Panc1 (cell line): Measurements from ENCODE around the gene BCORL1.

Source experiments
- POLR2AphosphoS5 ChIP-seq: IDR thresholded peaks from 2 replicates; pipeline ENCODE4 v1.6.1; 2012; ENCODE audit warnings: mild to moderate bottlenecking, low read depth, low read length, moderate library complexity
- SIN3A ChIP-seq: IDR thresholded peaks from 2 replicates; pipeline ENCODE4 v1.6.1; 2012; ENCODE audit warnings: low read depth, mild to moderate bottlenecking, low read length, moderate library complexity, borderline replicate concordance; ENCODE audit not compliant: insufficient read depth
- TF ChIP-seq, protein P1 (sequence below), 2 experiments: IDR thresholded peaks; 2 replicates each; pipeline ENCODE4 v1.6.1; 2011 to 2012; ENCODE audit warnings: low read depth in 2 of 2, control low read depth in 1 of 2, low read length in 1 of 2, mild to moderate bottlenecking in 1 of 2, moderate library complexity in 1 of 2; ENCODE audit not compliant: insufficient read depth in 1 of 2
- TF ChIP-seq, protein P2 (sequence below): fragments of 450-650 bp; IDR thresholded peaks from 2 replicates; pipeline ENCODE4 v1.5.1; 2017; ENCODE audit warnings: mild to moderate bottlenecking

DNA sequence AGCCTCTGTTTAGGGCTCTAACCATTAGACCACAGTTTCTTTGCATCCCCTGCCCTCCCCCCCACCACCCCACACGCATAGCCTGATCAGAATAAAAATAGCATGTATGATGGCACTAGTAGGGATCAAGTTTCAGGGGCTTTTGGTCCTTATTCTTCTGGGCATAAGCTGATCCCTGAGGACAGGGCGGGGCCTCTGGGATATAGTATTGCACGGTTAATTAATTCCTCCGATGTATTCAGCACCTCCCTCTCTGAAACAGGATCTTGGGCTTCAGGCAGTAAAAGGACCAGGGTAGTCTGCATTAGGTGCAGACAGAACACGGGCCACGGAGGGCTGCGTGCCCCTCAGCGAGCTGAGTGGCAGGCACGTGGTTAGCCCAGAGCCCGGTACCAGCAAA lies 70.8 kb downstream of the BCORL1 start:
- TF ChIP-seq POLR2AphosphoS5 (no peak), SIN3A (no peak)
- TF ChIP-seq, protein P1, sequence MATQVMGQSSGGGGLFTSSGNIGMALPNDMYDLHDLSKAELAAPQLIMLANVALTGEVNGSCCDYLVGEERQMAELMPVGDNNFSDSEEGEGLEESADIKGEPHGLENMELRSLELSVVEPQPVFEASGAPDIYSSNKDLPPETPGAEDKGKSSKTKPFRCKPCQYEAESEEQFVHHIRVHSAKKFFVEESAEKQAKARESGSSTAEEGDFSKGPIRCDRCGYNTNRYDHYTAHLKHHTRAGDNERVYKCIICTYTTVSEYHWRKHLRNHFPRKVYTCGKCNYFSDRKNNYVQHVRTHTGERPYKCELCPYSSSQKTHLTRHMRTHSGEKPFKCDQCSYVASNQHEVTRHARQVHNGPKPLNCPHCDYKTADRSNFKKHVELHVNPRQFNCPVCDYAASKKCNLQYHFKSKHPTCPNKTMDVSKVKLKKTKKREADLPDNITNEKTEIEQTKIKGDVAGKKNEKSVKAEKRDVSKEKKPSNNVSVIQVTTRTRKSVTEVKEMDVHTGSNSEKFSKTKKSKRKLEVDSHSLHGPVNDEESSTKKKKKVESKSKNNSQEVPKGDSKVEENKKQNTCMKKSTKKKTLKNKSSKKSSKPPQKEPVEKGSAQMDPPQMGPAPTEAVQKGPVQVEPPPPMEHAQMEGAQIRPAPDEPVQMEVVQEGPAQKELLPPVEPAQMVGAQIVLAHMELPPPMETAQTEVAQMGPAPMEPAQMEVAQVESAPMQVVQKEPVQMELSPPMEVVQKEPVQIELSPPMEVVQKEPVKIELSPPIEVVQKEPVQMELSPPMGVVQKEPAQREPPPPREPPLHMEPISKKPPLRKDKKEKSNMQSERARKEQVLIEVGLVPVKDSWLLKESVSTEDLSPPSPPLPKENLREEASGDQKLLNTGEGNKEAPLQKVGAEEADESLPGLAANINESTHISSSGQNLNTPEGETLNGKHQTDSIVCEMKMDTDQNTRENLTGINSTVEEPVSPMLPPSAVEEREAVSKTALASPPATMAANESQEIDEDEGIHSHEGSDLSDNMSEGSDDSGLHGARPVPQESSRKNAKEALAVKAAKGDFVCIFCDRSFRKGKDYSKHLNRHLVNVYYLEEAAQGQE (IDR thresholded peaks at IDR 0.05; ENCODE audit: insufficient read depth in 1 of 2, low read depth in 2 of 2, low read length in 1 of 2), result no peak
- TF ChIP-seq, protein P2, sequence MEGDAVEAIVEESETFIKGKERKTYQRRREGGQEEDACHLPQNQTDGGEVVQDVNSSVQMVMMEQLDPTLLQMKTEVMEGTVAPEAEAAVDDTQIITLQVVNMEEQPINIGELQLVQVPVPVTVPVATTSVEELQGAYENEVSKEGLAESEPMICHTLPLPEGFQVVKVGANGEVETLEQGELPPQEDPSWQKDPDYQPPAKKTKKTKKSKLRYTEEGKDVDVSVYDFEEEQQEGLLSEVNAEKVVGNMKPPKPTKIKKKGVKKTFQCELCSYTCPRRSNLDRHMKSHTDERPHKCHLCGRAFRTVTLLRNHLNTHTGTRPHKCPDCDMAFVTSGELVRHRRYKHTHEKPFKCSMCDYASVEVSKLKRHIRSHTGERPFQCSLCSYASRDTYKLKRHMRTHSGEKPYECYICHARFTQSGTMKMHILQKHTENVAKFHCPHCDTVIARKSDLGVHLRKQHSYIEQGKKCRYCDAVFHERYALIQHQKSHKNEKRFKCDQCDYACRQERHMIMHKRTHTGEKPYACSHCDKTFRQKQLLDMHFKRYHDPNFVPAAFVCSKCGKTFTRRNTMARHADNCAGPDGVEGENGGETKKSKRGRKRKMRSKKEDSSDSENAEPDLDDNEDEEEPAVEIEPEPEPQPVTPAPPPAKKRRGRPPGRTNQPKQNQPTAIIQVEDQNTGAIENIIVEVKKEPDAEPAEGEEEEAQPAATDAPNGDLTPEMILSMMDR, result no peak
